ENCODE measurements around the gene CTNNA3.

The CTNNA3 gene

DNA sequence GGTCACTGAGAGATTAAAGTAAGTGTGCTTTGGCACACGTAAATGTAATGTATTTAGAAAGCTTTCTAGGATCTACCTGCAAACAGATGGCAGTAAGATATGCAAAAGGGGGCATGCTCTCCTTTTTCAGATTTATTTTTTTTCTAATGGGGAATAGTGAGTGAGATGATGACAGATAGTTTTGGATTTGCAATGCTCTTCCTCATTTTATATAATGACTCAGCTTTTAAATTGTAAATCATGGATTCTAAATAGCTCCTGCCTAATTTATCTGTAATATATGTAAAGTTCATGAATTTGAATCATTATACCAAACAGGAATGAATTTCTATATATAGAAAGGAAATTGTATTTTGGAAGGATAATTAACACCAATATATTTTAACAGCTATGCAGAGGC is 1731.8 kb downstream of the CTNNA3 start:
- DNase-seq (ENCODE audit: low read depth), result no peak
- H3K4me3 ChIP-seq (ENCODE audit: low read length), result no peak overlapping the region

GRCh38 chr10:65952086-65952485 is 1743.9 kb downstream of the CTNNA3 start:
- Histone ChIP-seq H3K36me3 (ENCODE audit: control insufficient read depth, insufficient read depth, low read length, severe bottlenecking) (no peaks in the 10 kb centered on the region), H3K9ac (ENCODE audit: low read length) (no peak overlapping the region), H3K9me3 (ENCODE audit: control insufficient read depth, low read length) (no peaks in the 10 kb centered on the region), H3K27me3 (replicated peaks; ENCODE audit: control insufficient read depth, insufficient read depth, low read length) (no peaks in the 10 kb centered on the region), H3K4me3 (ENCODE audit: low read length) (no peak overlapping the region), H3K4me1 (ENCODE audit: control insufficient read depth, insufficient read depth, low read length) (no peaks in the 10 kb centered on the region)
- no peak for DNase-seq (ENCODE audit: low read depth)

More for the DNA sequence above, 1731.8 kb downstream of the CTNNA3 start:
- Histone ChIP-seq H3K9me3 (ENCODE audit: control insufficient read depth, low read length) (no peaks in the 10 kb centered on the region), H3K27me3 (replicated peaks; ENCODE audit: control insufficient read depth, insufficient read depth, low read length) (no peaks in the 10 kb centered on the region), H3K9ac (ENCODE audit: low read length) (no peak overlapping the region), H3K36me3 (ENCODE audit: control insufficient read depth, insufficient read depth, low read length, severe bottlenecking) (no peaks in the 10 kb centered on the region), H3K4me1 (ENCODE audit: control insufficient read depth, insufficient read depth, low read length) (no peaks in the 10 kb centered on the region)

DNA sequence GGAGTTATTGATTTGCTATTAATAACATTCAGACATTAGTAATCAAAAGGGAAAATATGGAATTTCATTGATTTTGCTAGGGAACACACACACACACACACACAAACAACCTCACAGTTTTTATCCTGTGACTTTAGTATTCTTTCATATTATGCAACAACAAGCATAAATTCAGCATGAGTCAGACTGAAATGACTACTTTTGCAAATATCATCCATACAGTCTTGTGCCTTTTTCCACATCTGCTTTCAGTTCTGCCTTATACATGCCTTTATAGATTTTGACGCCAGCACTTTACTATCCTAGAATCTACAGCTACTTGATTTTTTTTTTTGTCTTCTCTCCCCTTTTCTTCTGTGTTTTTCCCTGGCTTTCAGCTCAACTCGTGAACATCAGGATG is 1745.9 kb downstream of the CTNNA3 start:
- H3K4me3 ChIP-seq (ENCODE audit: low read length), result no peak overlapping the region
- no peak overlapping the region for H3K9ac ChIP-seq (ENCODE audit: low read length)
- no peaks in the 10 kb centered on the region for H3K4me1 ChIP-seq (ENCODE audit: control insufficient read depth, insufficient read depth, low read length)
- H3K36me3 ChIP-seq (ENCODE audit: control insufficient read depth, insufficient read depth, low read length, severe bottlenecking), result no peaks in the 10 kb centered on the region
- H3K27me3 ChIP-seq (replicated peaks; ENCODE audit: control insufficient read depth, insufficient read depth, low read length), result no peaks in the 10 kb centered on the region
- DNase-seq (ENCODE audit: low read depth), result no peak
- no peaks in the 10 kb centered on the region for H3K9me3 ChIP-seq (ENCODE audit: control insufficient read depth, low read length)

DNA sequence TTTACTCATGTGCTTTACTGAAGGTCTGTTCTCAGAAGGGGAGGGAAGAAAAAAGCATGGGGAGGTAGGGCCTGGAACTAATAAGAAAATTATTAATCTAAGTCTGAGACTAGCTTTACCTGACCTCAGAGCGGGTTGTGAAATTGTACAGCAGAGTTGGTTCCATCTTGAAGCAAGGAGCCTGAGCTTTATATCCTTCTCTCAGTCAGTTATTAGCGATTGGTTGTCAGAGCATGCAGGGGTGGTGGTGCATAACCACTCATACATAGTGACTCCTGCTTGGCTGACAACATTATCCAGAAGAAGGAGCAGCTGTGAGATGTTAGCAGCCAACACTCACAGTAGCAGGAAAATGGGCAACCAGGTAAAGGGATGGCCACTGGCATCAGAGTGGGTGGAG is 1746.5 kb downstream of the CTNNA3 start:
- DNase-seq (ENCODE audit: low read depth), result no peak
- H3K36me3 ChIP-seq (ENCODE audit: control insufficient read depth, insufficient read depth, low read length, severe bottlenecking), result no peaks in the 10 kb centered on the region
- no peak overlapping the region for H3K4me3 ChIP-seq (ENCODE audit: low read length)
- H3K4me1 ChIP-seq (ENCODE audit: control insufficient read depth, insufficient read depth, low read length), result no peaks in the 10 kb centered on the region
- no peaks in the 10 kb centered on the region for H3K9me3 ChIP-seq (ENCODE audit: control insufficient read depth, low read length)
- no peak overlapping the region for H3K9ac ChIP-seq (ENCODE audit: low read length)
- H3K27me3 ChIP-seq (replicated peaks; ENCODE audit: control insufficient read depth, insufficient read depth, low read length), result no peaks in the 10 kb centered on the region

GRCh38 chr10:65945061-65945460 is 1750.9 kb downstream of the CTNNA3 start:
- H3K27me3 ChIP-seq (replicated peaks; ENCODE audit: control insufficient read depth, insufficient read depth, low read length), result no peaks in the 10 kb centered on the region
- no peak overlapping the region for H3K9ac ChIP-seq (ENCODE audit: low read length)
- H3K36me3 ChIP-seq (ENCODE audit: control insufficient read depth, insufficient read depth, low read length, severe bottlenecking), result no peaks in the 10 kb centered on the region
- H3K4me1 ChIP-seq (ENCODE audit: control insufficient read depth, insufficient read depth, low read length), result no peaks in the 10 kb centered on the region
- H3K4me3 ChIP-seq (ENCODE audit: low read length), result no peak overlapping the region
- no peak for DNase-seq (ENCODE audit: low read depth)
- no peaks in the 10 kb centered on the region for H3K9me3 ChIP-seq (ENCODE audit: control insufficient read depth, low read length)

DNA sequence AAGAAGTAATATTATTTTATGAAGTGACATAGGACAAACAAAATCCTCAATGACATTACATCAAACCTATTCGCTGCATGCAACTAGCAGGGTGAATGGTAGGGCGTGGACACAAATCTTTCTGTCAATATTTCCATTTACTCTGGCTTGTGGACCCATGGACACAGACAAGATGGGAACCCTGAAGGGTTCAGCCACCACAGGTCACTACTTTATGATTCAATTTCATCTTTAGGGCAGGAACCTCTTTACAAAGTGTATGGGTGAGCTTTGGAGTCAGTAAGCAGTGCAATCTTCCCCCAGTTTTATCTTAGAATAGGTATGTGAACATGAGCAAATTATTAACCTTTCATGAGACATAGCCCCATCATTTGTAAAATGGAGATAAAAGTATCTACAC is 1752.5 kb downstream of the CTNNA3 start:
- H3K36me3 ChIP-seq (ENCODE audit: control insufficient read depth, insufficient read depth, low read length, severe bottlenecking), result no peaks in the 10 kb centered on the region
- H3K4me1 ChIP-seq (ENCODE audit: control insufficient read depth, insufficient read depth, low read length), result no peaks in the 10 kb centered on the region
- H3K9me3 ChIP-seq (ENCODE audit: control insufficient read depth, low read length), result no peaks in the 10 kb centered on the region
- H3K27me3 ChIP-seq (replicated peaks; ENCODE audit: control insufficient read depth, insufficient read depth, low read length), result no peaks in the 10 kb centered on the region
- no peak overlapping the region for H3K4me3 ChIP-seq (ENCODE audit: low read length)
- no peak for DNase-seq (ENCODE audit: low read depth)
- H3K9ac ChIP-seq (ENCODE audit: low read length), result no peak overlapping the region

DNA sequence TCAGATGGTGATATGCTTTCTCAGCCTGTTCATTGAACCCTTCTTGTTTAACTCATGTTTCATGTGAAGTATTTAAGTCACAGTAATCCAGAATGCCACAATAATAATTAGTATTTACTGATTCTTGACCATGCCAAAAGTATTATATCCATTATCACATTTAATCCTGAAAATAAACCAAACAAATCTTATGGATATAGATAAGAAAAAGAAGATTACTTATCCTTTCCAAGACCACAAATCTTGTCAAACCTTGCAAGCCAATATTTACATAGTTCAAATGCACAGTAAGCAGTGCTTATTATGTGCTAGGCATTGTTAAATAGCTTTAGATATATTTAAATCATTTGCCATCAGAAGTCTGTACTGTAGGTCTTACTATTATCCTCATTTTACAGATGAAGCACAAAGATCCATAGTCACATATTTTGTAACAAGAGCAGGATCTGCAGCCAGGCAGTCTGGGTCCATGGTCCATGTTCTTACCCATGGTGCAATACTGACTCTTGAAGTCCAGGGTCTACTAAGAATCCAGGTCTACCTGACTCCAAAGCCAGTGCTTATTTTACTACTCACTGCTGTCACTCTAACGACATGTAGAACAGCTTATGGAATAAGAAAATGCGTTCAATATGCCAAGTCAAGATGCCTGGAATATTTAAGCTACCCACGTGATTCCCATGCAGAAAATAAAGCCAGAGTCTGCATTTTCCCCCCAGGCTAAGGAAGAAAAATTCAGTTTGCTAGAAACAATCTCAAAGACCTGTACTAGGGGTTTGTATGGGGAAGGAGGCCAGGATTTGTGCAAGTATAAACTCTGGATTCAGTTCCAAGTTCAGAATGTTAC is 1755.0 kb downstream of the CTNNA3 start:
- H3K4me1 ChIP-seq (ENCODE audit: control insufficient read depth, insufficient read depth, low read length), result no peaks in the 10 kb centered on the region
- H3K36me3 ChIP-seq (ENCODE audit: control insufficient read depth, insufficient read depth, low read length, severe bottlenecking), result no peaks in the 10 kb centered on the region
- H3K4me3 ChIP-seq (ENCODE audit: low read length), result no peak overlapping the region
- H3K9me3 ChIP-seq (ENCODE audit: control insufficient read depth, low read length), result no peaks in the 10 kb centered on the region
- H3K9ac ChIP-seq (ENCODE audit: low read length), result no peak overlapping the region
- no peaks in the 10 kb centered on the region for H3K27me3 ChIP-seq (replicated peaks; ENCODE audit: control insufficient read depth, insufficient read depth, low read length)
- DNase-seq (ENCODE audit: low read depth), result no peak

DNA sequence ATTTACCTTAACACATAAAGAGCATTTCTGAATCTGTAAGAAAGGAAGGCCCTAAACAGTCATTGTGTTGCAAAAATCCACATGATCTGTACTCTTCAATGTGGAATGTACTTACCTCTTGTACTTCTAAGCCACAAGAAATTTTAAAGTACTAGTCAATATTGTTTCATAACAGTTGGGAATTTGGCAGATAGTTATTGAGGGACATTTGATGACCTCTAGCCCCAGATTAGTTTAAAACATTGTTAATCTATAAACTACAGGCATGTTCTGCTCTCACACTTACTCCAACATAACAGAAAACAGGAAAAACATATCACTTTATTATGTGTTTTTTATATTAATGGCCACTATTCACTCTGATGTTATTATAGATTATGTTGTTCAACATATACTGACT is 1755.9 kb downstream of the CTNNA3 start:
- H3K4me3 ChIP-seq (ENCODE audit: low read length), result no peak overlapping the region
- H3K27me3 ChIP-seq (replicated peaks; ENCODE audit: control insufficient read depth, insufficient read depth, low read length), result no peaks in the 10 kb centered on the region
- no peaks in the 10 kb centered on the region for H3K9me3 ChIP-seq (ENCODE audit: control insufficient read depth, low read length)
- no peak for DNase-seq (ENCODE audit: low read depth)
- no peak overlapping the region for H3K9ac ChIP-seq (ENCODE audit: low read length)
- H3K4me1 ChIP-seq (ENCODE audit: control insufficient read depth, insufficient read depth, low read length), result no peaks in the 10 kb centered on the region
- H3K36me3 ChIP-seq (ENCODE audit: control insufficient read depth, insufficient read depth, low read length, severe bottlenecking), result no peaks in the 10 kb centered on the region

DNA sequence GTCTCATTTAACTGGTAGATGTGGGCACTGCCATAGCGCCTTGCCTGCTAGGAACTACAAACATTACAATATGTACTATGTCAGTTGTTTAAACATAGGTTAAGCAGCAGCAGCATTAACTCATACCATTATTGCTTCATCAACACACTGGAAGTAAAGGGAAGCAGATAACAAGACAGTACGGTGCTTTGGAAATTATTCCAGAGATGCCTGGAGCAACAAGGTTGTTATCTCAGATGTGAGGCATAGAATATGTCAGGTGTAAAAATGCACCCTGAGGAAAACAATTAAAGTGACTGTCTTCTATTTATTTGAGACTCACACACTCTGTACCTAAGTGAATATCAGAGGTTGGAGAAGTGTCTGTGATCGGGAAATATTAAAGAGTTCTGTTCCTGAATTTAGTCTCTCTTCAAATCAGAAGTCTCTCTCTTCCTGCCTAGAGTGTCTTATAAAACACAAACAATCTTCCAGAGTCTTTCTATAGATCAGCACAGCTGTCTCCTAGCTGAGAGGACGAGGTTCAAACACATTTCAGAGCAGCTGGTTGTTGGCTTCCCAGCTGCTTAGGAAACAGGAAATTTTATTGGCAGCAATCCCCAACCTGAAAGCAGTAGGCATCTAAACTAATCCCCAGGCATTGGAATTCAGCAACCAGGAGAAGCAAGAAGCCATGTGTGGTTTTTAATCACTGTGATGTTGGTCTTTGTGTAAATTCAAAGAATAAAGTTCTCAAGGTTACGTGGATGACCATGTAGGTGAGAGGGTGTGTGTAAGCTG is 1764.5 kb downstream of the CTNNA3 start:
- Histone ChIP-seq H3K4me1 (ENCODE audit: control insufficient read depth, insufficient read depth, low read length) (no peaks in the 10 kb centered on the region), H3K9ac (ENCODE audit: low read length) (no peak overlapping the region), H3K9me3 (ENCODE audit: control insufficient read depth, low read length) (no peaks in the 10 kb centered on the region), H3K4me3 (ENCODE audit: low read length) (no peak overlapping the region), H3K36me3 (ENCODE audit: control insufficient read depth, insufficient read depth, low read length, severe bottlenecking) (no peaks in the 10 kb centered on the region), H3K27me3 (replicated peaks; ENCODE audit: control insufficient read depth, insufficient read depth, low read length) (no peaks in the 10 kb centered on the region)
- DNase-seq (ENCODE audit: low read depth), result no peak

DNA sequence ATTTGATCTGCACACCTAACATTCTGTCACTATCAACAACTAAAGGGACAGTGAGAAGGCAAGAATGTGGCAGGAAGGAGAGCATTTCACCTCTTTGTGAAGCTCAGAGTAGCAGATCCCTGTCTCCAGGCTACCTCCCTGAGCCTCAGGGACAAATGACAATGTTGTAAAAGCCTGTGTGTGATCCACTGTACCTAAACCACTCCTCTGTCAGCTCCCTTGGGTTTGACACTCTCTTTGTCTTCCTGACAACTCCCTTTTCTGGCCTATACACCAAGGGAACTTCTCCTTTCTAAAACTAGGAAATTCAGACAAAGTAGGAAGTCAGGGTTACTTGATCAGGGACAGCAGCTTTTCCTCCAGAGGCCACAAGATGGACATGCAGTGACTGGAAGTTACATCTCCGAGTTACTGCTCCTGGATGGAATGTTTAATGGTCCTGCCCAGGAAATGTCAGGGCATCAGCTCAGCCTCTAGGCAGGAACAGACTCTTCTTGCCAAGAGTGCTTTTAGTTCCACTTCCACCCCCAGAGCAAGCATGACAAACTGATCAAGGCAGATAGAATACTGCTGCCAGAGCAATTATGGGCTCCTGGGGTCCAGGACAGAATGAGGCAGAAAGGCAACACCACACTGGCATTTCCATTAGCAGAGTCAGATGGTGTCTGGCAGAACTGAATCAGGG is 1784.7 kb downstream of the CTNNA3 start:
- H3K9ac ChIP-seq (ENCODE audit: low read length), result no peak overlapping the region
- H3K9me3 ChIP-seq (ENCODE audit: control insufficient read depth, low read length), result no peaks in the 10 kb centered on the region
- H3K36me3 ChIP-seq (ENCODE audit: control insufficient read depth, insufficient read depth, low read length, severe bottlenecking), result no peaks in the 10 kb centered on the region
- no peak for DNase-seq (ENCODE audit: low read depth)
- no peaks in the 10 kb centered on the region for H3K4me1 ChIP-seq (ENCODE audit: control insufficient read depth, insufficient read depth, low read length)
- H3K27me3 ChIP-seq (replicated peaks; ENCODE audit: control insufficient read depth, insufficient read depth, low read length), result no peaks in the 10 kb centered on the region
- H3K4me3 ChIP-seq (ENCODE audit: low read length), result no peak overlapping the region

- Histone ChIP-seq H3K9ac (ENCODE audit: low read length) (no peak overlapping the region), H3K9me3 (ENCODE audit: control insufficient read depth, low read length) (no peaks in the 10 kb centered on the region), H3K27me3 (replicated peaks; ENCODE audit: control insufficient read depth, insufficient read depth, low read length) (no peaks in the 10 kb centered on the region), H3K4me3 (ENCODE audit: low read length) (no peak overlapping the region), H3K4me1 (ENCODE audit: control insufficient read depth, insufficient read depth, low read length) (no peaks in the 10 kb centered on the region), H3K36me3 (ENCODE audit: control insufficient read depth, insufficient read depth, low read length, severe bottlenecking) (no peaks in the 10 kb centered on the region)
- DNase-seq (ENCODE audit: low read depth), result no peak
Measured at GRCh38 chr10:65910209-65910608, 1785.8 kb downstream of the CTNNA3 start.
